ENCODE measurements around the gene EDAR. TPM values are rescaled to one million over a fixed set of nuclear protein-coding genes. Genes with fewer than 3 reads are reported as not detected.

The EDAR gene
- total and polyA plus RNA-seq, 10 of the 15 experiments (the other 5 are each of a cell fraction or from before 2014, with no cell fraction given): 0.04 TPM; not detected in 9

DNA sequence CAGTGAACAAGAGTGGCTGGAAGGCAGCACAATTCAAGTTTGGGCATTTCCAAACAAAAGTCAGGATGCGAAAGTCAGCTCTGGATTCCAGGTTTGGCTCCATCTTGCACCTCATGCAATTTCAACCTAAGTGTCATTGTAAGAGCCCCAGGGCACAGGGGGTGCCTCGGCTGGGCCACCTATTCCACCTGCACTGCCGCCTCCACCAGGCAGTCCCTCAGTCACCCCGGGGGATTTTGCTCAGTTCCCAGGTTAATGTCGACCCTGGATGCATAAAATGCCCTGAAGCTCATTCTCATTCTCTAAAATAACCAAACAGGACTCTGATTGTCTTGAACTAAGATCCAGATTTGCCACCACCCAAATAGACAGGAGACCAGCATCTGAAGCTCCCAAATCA, 77.6 kb downstream of the EDAR start:
- Histone ChIP-seq H4K20me1 (ENCODE audit: control insufficient read depth, insufficient read depth) (no peaks in the 10 kb centered on the region), H3K9me3 (replicated peaks; ENCODE audit: control insufficient read depth, insufficient read depth, low read length) (no peaks in the 10 kb centered on the region), H3K79me2 (ENCODE audit: control insufficient read depth, insufficient read depth, low read length) (no peaks in the 10 kb centered on the region), H3K9ac (ENCODE audit: control insufficient read depth, insufficient read depth, low read length) (no peak overlapping the region), H3K36me3 (ENCODE audit: control insufficient read depth in 2 of 2, insufficient read depth in 2 of 2, low read length in 1 of 2) (no peaks in the 10 kb centered on the region), H3K4me3 (no peak overlapping the region), H3K4me1 (ENCODE audit: control insufficient read depth, insufficient read depth, low read length) (no peaks in the 10 kb centered on the region), H3K4me2 (ENCODE audit: control insufficient read depth, insufficient read depth) (no peak overlapping the region), H2AFZ (ENCODE audit: control insufficient read depth, low read depth, low read length) (no peak overlapping the region), H3K27ac (ENCODE audit: control insufficient read depth, insufficient read depth) (no peak overlapping the region), H3K27me3 (replicated peaks in 1 of 2; ENCODE audit: control insufficient read depth in 2 of 2, insufficient read depth in 2 of 2, low read length in 1 of 2) (no peaks in the 10 kb centered on the region; a peak in 2 of 4 replicates)
- ChIA-PET SMC1A (ENCODE audit: uncharacterized antibody, unreplicated experiment) (no interaction called here), RAD21 (ENCODE audit: unreplicated experiment) (no interaction called here), CTCF (no interaction called here), POLR2A (no interaction called here)
- BruUV-seq (replicated peaks): no TSS peak
- no peak for TF ChIP-seq SIN3A (IDR thresholded peaks at IDR 0.05; ENCODE audit: low read depth, low read length)
- TF ChIP-seq, protein P1, sequence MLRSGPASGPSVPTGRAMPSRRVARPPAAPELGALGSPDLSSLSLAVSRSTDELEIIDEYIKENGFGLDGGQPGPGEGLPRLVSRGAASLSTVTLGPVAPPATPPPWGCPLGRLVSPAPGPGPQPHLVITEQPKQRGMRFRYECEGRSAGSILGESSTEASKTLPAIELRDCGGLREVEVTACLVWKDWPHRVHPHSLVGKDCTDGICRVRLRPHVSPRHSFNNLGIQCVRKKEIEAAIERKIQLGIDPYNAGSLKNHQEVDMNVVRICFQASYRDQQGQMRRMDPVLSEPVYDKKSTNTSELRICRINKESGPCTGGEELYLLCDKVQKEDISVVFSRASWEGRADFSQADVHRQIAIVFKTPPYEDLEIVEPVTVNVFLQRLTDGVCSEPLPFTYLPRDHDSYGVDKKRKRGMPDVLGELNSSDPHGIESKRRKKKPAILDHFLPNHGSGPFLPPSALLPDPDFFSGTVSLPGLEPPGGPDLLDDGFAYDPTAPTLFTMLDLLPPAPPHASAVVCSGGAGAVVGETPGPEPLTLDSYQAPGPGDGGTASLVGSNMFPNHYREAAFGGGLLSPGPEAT (IDR thresholded peaks at IDR 0.05; ENCODE audit: low read depth): no peak
- no peak for TF ChIP-seq IRF3 (IDR thresholded peaks at IDR 0.05)
- TF ChIP-seq HDGF (IDR thresholded peaks at IDR 0.05): no peak
- TF ChIP-seq CHD1 (IDR thresholded peaks at IDR 0.05; ENCODE audit: low read depth, low read length): no peak
- TF ChIP-seq GABPA (IDR thresholded peaks at IDR 0.05; ENCODE audit: low read depth): no peak
- no peak for TF ChIP-seq PAX5 (IDR thresholded peaks at IDR 0.05; ENCODE audit: borderline replicate concordance, low read depth, low read length)
- TF ChIP-seq TAF1 (IDR thresholded peaks at IDR 0.05; ENCODE audit: borderline replicate concordance, low read depth, low read length): no peak
- FAIRE-seq: no peak
- no peak for DNase-seq (ENCODE audit: low read depth, low spot score)
- in situ Hi-C loops (cut with MboI) (no loop called here), intact Hi-C loops (cut with micrococcal nuclease; ENCODE audit: unreplicated experiment) (no loop called here)
- ATAC-seq: no peak
- WGBS (ENCODE audit: insufficient coverage, insufficient replicate concordance, low lambda C conversion rate, missing lambda C conversion rate): 20% methylated on average over 5 of the region's 5 CpGs
